Neural progenitor cell (in vitro differentiated cells): ENCODE measurements around the gene PCDHB6. TPM values are rescaled to one million over a fixed set of nuclear protein-coding genes. Genes with fewer than 3 reads are reported as not detected.
"Not testable (repeated sequence)": the region's sequence is repeated elsewhere in the genome, so short reads cannot be mapped to it uniquely, and the experiment has no call there.

Experiments used
- DNase-seq: peaks from one replicate; pipeline ENCODE4 v3.0.0-alpha.2; 2016; ENCODE audit warnings: low spot score
- H2AFZ ChIP-seq: fragments of 200-600 bp; sonication (generic); replicated peaks from 2 replicates; pipeline ENCODE4 v1.6.1; 2016; ENCODE audit warnings: antibody characterized with exemption
- H3F3A ChIP-seq: fragments of 200-600 bp; sonication (generic); 2 replicates; pipeline ENCODE4 v1.6.1; 2016; ENCODE audit warnings: antibody characterized with exemption, low read depth
- H3K27ac ChIP-seq: fragments of 200-600 bp; sonication (generic); 2 replicates; pipeline ENCODE4 v1.5.1; 2016; ENCODE audit warnings: mild to moderate bottlenecking
- H3K27me3 ChIP-seq: fragments of 200-600 bp; sonication (generic); 2 replicates; pipeline ENCODE4 v1.6.1; 2016; ENCODE audit warnings: mild to moderate bottlenecking, moderate library complexity
- H3K36me3 ChIP-seq: fragments of 200-600 bp; sonication (generic); 2 replicates; pipeline ENCODE4 v1.5.1; 2016
- H3K4me1 ChIP-seq: fragments of 200-600 bp; sonication (generic); 2 replicates; pipeline ENCODE4 v1.6.1; 2016; ENCODE audit warnings: mixed run types
- H3K4me2 ChIP-seq: fragments of 200-600 bp; sonication (generic); 2 replicates; pipeline ENCODE4 v1.6.1; 2016
- H3K4me3 ChIP-seq: fragments of 200-600 bp; sonication (generic); 2 replicates; pipeline ENCODE4 v1.5.1; 2016
- H3K79me2 ChIP-seq: fragments of 200-600 bp; sonication (generic); 2 replicates; pipeline ENCODE4 v1.6.1; 2016; ENCODE audit warnings: low read depth
- H3K9ac ChIP-seq: fragments of 200-600 bp; sonication (generic); 2 replicates; pipeline ENCODE4 v1.6.1; 2016
- H3K9me3 ChIP-seq: fragments of 200-600 bp; sonication (generic); 2 replicates; pipeline ENCODE4 v1.5.1; 2016; ENCODE audit warnings: low read depth
- H4K20me1 ChIP-seq: fragments of 200-600 bp; sonication (generic); 2 replicates; pipeline ENCODE4 v1.6.1; 2016; ENCODE audit warnings: low read depth
- H3K27ac Mint-ChIP-seq: 3 replicates; pipeline ENCODE4 v1.8.0; 2021; ENCODE audit warnings: mixed read lengths
- H3K27me3 Mint-ChIP-seq: 2 replicates; pipeline ENCODE4 v1.8.0; 2022; ENCODE audit warnings: low read depth, mild to moderate bottlenecking, inconsistent platforms, moderate library complexity, mixed read lengths; ENCODE audit not compliant: insufficient read depth
- H3K36me3 Mint-ChIP-seq: 3 replicates; pipeline ENCODE4 v1.8.0; 2021; ENCODE audit warnings: mixed read lengths
- H3K4me1 Mint-ChIP-seq: 3 replicates; pipeline ENCODE4 v1.8.0; 2021; ENCODE audit warnings: mixed read lengths
- H3K4me3 Mint-ChIP-seq: 3 replicates; pipeline ENCODE4 v1.8.0; 2021; ENCODE audit warnings: mild to moderate bottlenecking, moderate library complexity, mixed read lengths
- H3K9me3 Mint-ChIP-seq: 3 replicates; pipeline ENCODE4 v1.8.0; 2020; ENCODE audit warnings: mixed read lengths
- EZH2 ChIP-seq: fragments of 200-600 bp; sonication (generic); IDR thresholded peaks from 2 replicates; pipeline ENCODE4 v1.6.1; 2017; ENCODE audit warnings: antibody characterized with exemption, mild to moderate bottlenecking, moderate library complexity
- EZH2phosphoT487 ChIP-seq: fragments of 200-600 bp; sonication (generic); IDR thresholded peaks from 2 replicates; pipeline ENCODE4 v1.6.1; 2017; ENCODE audit warnings: antibody characterized with exemption
- total RNA-seq: library from RNA; depleted of rRNA; stranded (reverse); fragments of >200 nt; gene quantifications from 2 replicates; pipeline ENCODE4 v1.2.3, GENCODE V29; 2015; ENCODE audit warnings: low replicate concordance
- TF ChIP-seq, protein P1 (sequence below): fragments of 200-600 bp; sonication (generic); IDR thresholded peaks from 2 replicates; pipeline ENCODE4 v1.5.1; 2017; ENCODE audit warnings: antibody characterized with exemption, mild to moderate bottlenecking

The PCDHB6 gene
- total RNA-seq, 1 donor from 2014 or later: 1.5 TPM

DNA sequence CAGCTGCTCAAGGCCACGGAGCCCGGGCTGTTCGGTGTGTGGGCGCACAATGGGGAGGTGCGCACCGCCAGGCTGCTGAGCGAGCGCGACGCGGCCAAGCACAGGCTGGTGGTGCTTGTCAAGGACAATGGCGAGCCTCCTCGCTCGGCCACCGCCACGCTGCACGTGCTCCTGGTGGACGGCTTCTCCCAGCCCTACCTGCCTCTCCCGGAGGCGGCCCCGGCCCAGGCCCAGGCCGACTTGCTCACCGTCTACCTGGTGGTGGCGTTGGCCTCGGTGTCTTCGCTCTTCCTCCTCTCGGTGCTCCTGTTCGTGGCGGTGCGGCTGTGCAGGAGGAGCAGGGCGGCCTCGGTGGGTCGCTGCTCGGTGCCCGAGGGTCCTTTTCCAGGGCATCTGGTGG lies 39.3 kb downstream of the PCDHB6 start:
- not testable (repeated sequence) for H3K4me3 Mint-ChIP-seq, H3K27ac Mint-ChIP-seq, H3K79me2 ChIP-seq, H3K36me3 ChIP-seq, H3K4me3 ChIP-seq, H3F3A ChIP-seq, H3K4me2 ChIP-seq, DNase-seq, H3K4me1 Mint-ChIP-seq, H3K9me3 ChIP-seq, H3K4me1 ChIP-seq, H2AFZ ChIP-seq, H4K20me1 ChIP-seq, H3K9ac ChIP-seq, H3K27ac ChIP-seq, H3K27me3 Mint-ChIP-seq, H3K27me3 ChIP-seq
- H3K36me3 Mint-ChIP-seq: peaks cover 17% of the 10 kb centered on the region
- peaks cover 54% of the 10 kb centered on the region for H3K9me3 Mint-ChIP-seq

DNA sequence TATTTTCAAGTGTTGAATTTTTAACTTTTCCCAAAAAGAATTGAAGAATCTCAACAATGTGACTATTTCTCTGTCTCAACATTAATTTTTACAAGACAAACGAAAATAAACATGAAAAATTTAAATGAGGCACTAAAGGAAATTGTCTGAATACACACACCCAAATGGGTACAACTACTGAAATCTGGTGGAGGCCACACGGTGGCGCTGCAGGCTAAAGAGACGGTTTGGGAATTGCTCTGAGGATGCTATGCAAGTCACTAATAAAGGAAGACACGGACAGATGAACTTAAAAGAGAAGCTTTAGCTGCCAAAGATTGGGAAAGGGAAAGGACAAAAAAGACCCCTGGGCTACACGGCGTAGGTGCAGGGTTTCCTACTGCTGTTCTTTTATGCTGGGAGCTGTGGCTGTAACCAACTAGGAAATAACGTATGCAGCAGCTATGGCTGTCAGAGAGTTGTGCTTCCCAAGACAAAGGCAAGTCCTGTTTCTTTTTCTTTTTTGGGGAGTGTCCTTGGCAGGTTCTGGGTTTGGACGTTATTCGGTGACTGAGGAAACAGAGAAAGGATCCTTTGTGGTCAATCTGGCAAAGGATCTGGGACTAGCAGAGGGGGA lies 42.4 kb downstream of the PCDHB6 start, which contains the start of gene PCDHB10:
Gene PCDHB10, plus strand, starts transcription at position 244 of the 616 bp plus-strand sequence. Its CDS starts 200 bp downstream, at position 444.
- peak within 1 kb of the TSS; percentile 76 for H3K4me2 ChIP-seq
- Mint-ChIP-seq H3K4me1 (no peaks in the 10 kb centered on the region), H3K27ac (no peak within 1 kb of the TSS), H3K36me3 (peaks cover 17% of the 10 kb centered on the region), H3K27me3 (peaks cover 6% of the 10 kb centered on the region), H3K4me3 (peak within 1 kb of the TSS; percentile 69), H3K9me3 (peaks cover 57% of the 10 kb centered on the region)
- peaks cover 9% of the 10 kb centered on the region for H3K36me3 ChIP-seq
- H3K9me3 ChIP-seq: peaks cover 22% of the 10 kb centered on the region
- peaks cover 6% of the 10 kb centered on the region for H3F3A ChIP-seq
- H3K27me3 ChIP-seq: no peaks in the 10 kb centered on the region
- peak within 1 kb of the TSS; percentile 94 for H2AFZ ChIP-seq
- H3K27ac ChIP-seq: no peak within 1 kb of the TSS
- H3K4me1 ChIP-seq: no peaks in the 10 kb centered on the region
- no peak for TF ChIP-seq EZH2phosphoT487
- TF ChIP-seq, protein P1, sequence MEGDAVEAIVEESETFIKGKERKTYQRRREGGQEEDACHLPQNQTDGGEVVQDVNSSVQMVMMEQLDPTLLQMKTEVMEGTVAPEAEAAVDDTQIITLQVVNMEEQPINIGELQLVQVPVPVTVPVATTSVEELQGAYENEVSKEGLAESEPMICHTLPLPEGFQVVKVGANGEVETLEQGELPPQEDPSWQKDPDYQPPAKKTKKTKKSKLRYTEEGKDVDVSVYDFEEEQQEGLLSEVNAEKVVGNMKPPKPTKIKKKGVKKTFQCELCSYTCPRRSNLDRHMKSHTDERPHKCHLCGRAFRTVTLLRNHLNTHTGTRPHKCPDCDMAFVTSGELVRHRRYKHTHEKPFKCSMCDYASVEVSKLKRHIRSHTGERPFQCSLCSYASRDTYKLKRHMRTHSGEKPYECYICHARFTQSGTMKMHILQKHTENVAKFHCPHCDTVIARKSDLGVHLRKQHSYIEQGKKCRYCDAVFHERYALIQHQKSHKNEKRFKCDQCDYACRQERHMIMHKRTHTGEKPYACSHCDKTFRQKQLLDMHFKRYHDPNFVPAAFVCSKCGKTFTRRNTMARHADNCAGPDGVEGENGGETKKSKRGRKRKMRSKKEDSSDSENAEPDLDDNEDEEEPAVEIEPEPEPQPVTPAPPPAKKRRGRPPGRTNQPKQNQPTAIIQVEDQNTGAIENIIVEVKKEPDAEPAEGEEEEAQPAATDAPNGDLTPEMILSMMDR: peak; percentile 89
- no peak within 1 kb of the TSS for H3K9ac ChIP-seq
- no peaks in the 10 kb centered on the region for H3K79me2 ChIP-seq
- peak; percentile 80 for DNase-seq
- no peaks in the 10 kb centered on the region for H4K20me1 ChIP-seq
- peak within 1 kb of the TSS; percentile 43 for H3K4me3 ChIP-seq

DNA sequence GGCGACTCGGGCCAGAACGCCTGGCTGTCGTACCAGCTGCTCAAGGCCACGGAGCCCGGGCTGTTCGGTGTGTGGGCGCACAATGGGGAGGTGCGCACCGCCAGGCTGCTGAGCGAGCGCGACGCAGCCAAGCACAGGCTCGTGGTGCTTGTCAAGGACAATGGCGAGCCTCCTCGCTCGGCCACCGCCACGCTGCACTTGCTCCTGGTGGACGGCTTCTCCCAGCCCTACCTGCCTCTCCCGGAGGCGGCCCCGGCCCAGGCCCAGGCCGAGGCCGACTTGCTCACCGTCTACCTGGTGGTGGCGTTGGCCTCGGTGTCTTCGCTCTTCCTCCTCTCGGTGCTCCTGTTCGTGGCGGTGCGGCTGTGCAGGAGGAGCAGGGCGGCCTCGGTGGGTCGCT lies 44.5 kb downstream of the PCDHB6 start:
- not testable (repeated sequence) for H3K79me2 ChIP-seq, H3K4me3 Mint-ChIP-seq, H3K4me2 ChIP-seq, H2AFZ ChIP-seq, H3K27ac ChIP-seq, H3K4me3 ChIP-seq, H4K20me1 ChIP-seq, H3K27me3 ChIP-seq, H3K4me1 Mint-ChIP-seq, H3K27me3 Mint-ChIP-seq, H3F3A ChIP-seq, H3K4me1 ChIP-seq, DNase-seq, H3K27ac Mint-ChIP-seq, H3K9ac ChIP-seq
- Mint-ChIP-seq H3K36me3 (peaks cover 13% of the 10 kb centered on the region), H3K9me3 (peaks cover 58% of the 10 kb centered on the region)
- Histone ChIP-seq H3K9me3 (peaks cover 22% of the 10 kb centered on the region), H3K36me3 (peaks cover 14% of the 10 kb centered on the region)

DNA sequence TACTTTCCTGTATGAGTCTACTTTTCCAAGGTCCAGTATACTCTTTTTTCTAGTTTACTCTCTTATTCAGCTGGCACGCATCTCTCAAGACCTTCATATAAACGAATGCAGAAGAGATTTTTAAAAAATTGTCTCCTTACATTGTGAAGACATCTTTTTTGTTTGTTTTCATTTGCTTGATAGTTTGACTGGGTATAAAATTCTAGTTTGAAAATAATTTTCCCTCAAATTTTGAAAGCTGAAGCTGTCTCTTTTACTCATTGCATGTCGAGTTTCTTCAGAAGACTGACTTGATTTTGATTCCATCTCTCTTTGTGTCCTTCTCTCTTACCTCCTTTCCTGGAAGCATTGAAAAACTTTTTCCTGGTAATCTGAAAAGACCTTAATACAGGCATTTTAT lies 46.5 kb downstream of the PCDHB6 start:
- Mint-ChIP-seq H3K9me3 (peaks cover 62% of the 10 kb centered on the region), H3K36me3 (peaks cover 18% of the 10 kb centered on the region), H3K27ac (no peak overlapping the region), H3K4me1 (no peaks in the 10 kb centered on the region), H3K27me3 (peaks cover 8% of the 10 kb centered on the region), H3K4me3 (no peak overlapping the region)
- no peak overlapping the region for H3K27ac ChIP-seq
- no peak overlapping the region for H3K4me2 ChIP-seq
- H3K9me3 ChIP-seq: peaks cover 22% of the 10 kb centered on the region
- TF ChIP-seq EZH2 (no peak), EZH2phosphoT487 (no peak)
- TF ChIP-seq, protein P1: no peak
- H3K4me3 ChIP-seq: no peak overlapping the region
- H4K20me1 ChIP-seq: no peaks in the 10 kb centered on the region
- no peak overlapping the region for H2AFZ ChIP-seq
- no peak for DNase-seq
- H3K9ac ChIP-seq: no peak overlapping the region
- peaks cover 6% of the 10 kb centered on the region for H3F3A ChIP-seq
- peaks cover 17% of the 10 kb centered on the region for H3K27me3 ChIP-seq
- H3K36me3 ChIP-seq: peaks cover 11% of the 10 kb centered on the region
- no peaks in the 10 kb centered on the region for H3K79me2 ChIP-seq
- H3K4me1 ChIP-seq: no peaks in the 10 kb centered on the region
